Panc1 (cell line): ENCODE measurements around the gene RXRB. TPM values are rescaled to one million over a fixed set of nuclear protein-coding genes. Genes with fewer than 3 reads are reported as not detected.
A peak's percentile ranks its signal among the peaks of the same experiment; 100 is the strongest.

Experiments
- ATAC-seq: fragments of 200-7000 bp; cut with Tn5 transposase; 2 replicates; pipeline ENCODE4 v1.9.1; 2020; ENCODE audit warnings: mild to moderate bottlenecking, moderate library complexity
- BruUV-seq: library from RNA; stranded (reverse); fragments of 400-500 nt; replicated peaks from 2 replicates; lab custom pipeline; 2021; lab: Mats Ljungman, UMichigan
- CTCF ChIA-PET: fragments of 300-600 bp; sonication (Branson Sonifier 250); formaldehyde crosslinking; loops from one replicate; lab custom pipeline; 2022; ENCODE audit warnings: antibody characterized with exemption; lab: Charles Lee
- POLR2A ChIA-PET: fragments of 300-600 bp; sonication (Branson Sonifier 250); formaldehyde crosslinking; loops from one replicate; lab custom pipeline; 2022; ENCODE audit warnings: antibody characterized with exemption; lab: Charles Lee
- DNase-seq: peaks from one replicate; pipeline ENCODE4 v3.0.0-alpha.2; 2010; ENCODE audit warnings: low read depth, low spot score
- H3K27ac ChIP-seq: 2 replicates; pipeline ENCODE4 v1.5.1; 2011; ENCODE audit warnings: mild to moderate bottlenecking, low read length, inconsistent platforms
- H3K27me3 ChIP-seq: fragments of 200-500 bp; sonication (Bioruptor generic); 2 replicates; pipeline ENCODE4 v1.6.0; 2014; ENCODE audit warnings: low read length, inconsistent platforms; ENCODE audit not compliant: control insufficient read depth, insufficient read depth
- H3K36me3 ChIP-seq: fragments of 200-500 bp; sonication (Bioruptor generic); 2 replicates; pipeline ENCODE4 v1.5.1; 2014; ENCODE audit warnings: inconsistent platforms, mild to moderate bottlenecking, low read length, moderate library complexity; ENCODE audit not compliant: control insufficient read depth, insufficient read depth
- H3K4me1 ChIP-seq: 2 replicates; pipeline ENCODE4 v1.5.1; 2011; ENCODE audit warnings: inconsistent platforms, mild to moderate bottlenecking, low read length, moderate library complexity; ENCODE audit not compliant: control insufficient read depth, insufficient read depth
- H3K4me3 ChIP-seq, 2 experiments: 2 replicates each; pipeline ENCODE4 v1.5.1; 2011 to 2012; ENCODE audit warnings: low read depth in 2 of 2, low read length in 2 of 2, mild to moderate bottlenecking in 2 of 2, inconsistent platforms in 1 of 2, moderate library complexity in 1 of 2
- H3K9me3 ChIP-seq: fragments of 200-500 bp; sonication (Bioruptor generic); 2 replicates; pipeline ENCODE4 v1.5.1; 2014; ENCODE audit warnings: low read depth, mild to moderate bottlenecking, inconsistent platforms, low read length, moderate library complexity; ENCODE audit not compliant: control insufficient read depth, insufficient read depth
- CTCF ChIP-seq: fragments of 450-650 bp; IDR thresholded peaks from 2 replicates; pipeline ENCODE4 v1.5.1; 2017; ENCODE audit warnings: mild to moderate bottlenecking
- POLR2AphosphoS5 ChIP-seq: IDR thresholded peaks from 2 replicates; pipeline ENCODE4 v1.6.1; 2012; ENCODE audit warnings: mild to moderate bottlenecking, low read depth, low read length, moderate library complexity
- REST ChIP-seq, 2 experiments: IDR thresholded peaks; 2 replicates each; pipeline ENCODE4 v1.6.1; 2011 to 2012; ENCODE audit warnings: low read depth in 2 of 2, control low read depth in 1 of 2, low read length in 1 of 2, mild to moderate bottlenecking in 1 of 2, moderate library complexity in 1 of 2; ENCODE audit not compliant: insufficient read depth in 1 of 2
- SIN3A ChIP-seq: IDR thresholded peaks from 2 replicates; pipeline ENCODE4 v1.6.1; 2012; ENCODE audit warnings: low read depth, mild to moderate bottlenecking, low read length, moderate library complexity, borderline replicate concordance; ENCODE audit not compliant: insufficient read depth
- TCF7L2 ChIP-seq: IDR thresholded peaks from 2 replicates; pipeline ENCODE4 v1.6.1; 2011; ENCODE audit warnings: mild to moderate bottlenecking, low read depth, low read length, inconsistent platforms
- in situ Hi-C: cut with HindIII; loops from 2 replicates; pipeline ENCODE4 v1.10.0; 2016; ENCODE audit warnings: low sequenced_read_pairs, low pct_unique_long_range_greater_than_20kb
- intact Hi-C: fragments of 100-400 bp; cut with micrococcal nuclease; formaldehyde crosslinking; loops from one replicate; pipeline ENCODE4 v1.10.0; 2022; ENCODE audit not compliant: unreplicated experiment
- total RNA-seq: library from RNA; stranded (reverse); gene quantifications from one replicate; pipeline ENCODE4 v1.2.1, GENCODE V29; 2021; ENCODE audit not compliant: unreplicated experiment

Gene RXRB
- total RNA-seq, 1 experiment from 2014 or later, result 27.4 TPM

- CTCF ChIA-PET, result no interaction called here
- no peak overlapping the region for H3K27ac ChIP-seq
- DNase-seq (no peak), ATAC-seq (peak; percentile 14; the same call in 1 of the 2 replicates)
- POLR2A ChIA-PET, result no interaction called here
- in situ Hi-C loops (no loop called here), intact Hi-C loops (no loop called here)
- peaks cover 7% of the 10 kb centered on the region for H3K4me1 ChIP-seq
- no TSS peak for BruUV-seq
- peaks cover 8% of the 10 kb centered on the region; the same call in 1 of the 2 replicates for H3K36me3 ChIP-seq
- no peaks in the 10 kb centered on the region for H3K9me3 ChIP-seq
- no peaks in the 10 kb centered on the region for H3K27me3 ChIP-seq
- TF ChIP-seq REST (IDR thresholded peaks at IDR 0.05; ENCODE audit: insufficient read depth in 1 of 2, low read depth in 2 of 2, low read length in 1 of 2), result no peak
- no peak for TF ChIP-seq TCF7L2
- no peak for TF ChIP-seq CTCF
- TF ChIP-seq POLR2AphosphoS5, result no peak
- TF ChIP-seq SIN3A, result no peak
- no peak overlapping the region for H3K4me3 ChIP-seq
Observed at GRCh38 chr6:33193619-33194018, 6.8 kb downstream of the RXRB start.

- in situ Hi-C loops, result no loop called here
- POLR2A ChIA-PET, result no interaction called here
- CTCF ChIA-PET, result no interaction called here
- DNase-seq, result no peak
- peak; percentile 51 for ATAC-seq
- Histone ChIP-seq H3K4me1 (peaks cover 5% of the 10 kb centered on the region), H3K36me3 (peaks cover 8% of the 10 kb centered on the region; the same call in 1 of the 2 replicates), H3K27ac (peak overlapping the region; percentile 39; the same call in 1 of the 2 replicates), H3K9me3 (no peaks in the 10 kb centered on the region), H3K4me3 (peak overlapping the region; percentile 32 to 53), H3K27me3 (no peaks in the 10 kb centered on the region)
- intact Hi-C loops, result no loop called here
- TF ChIP-seq REST (IDR thresholded peaks at IDR 0.05; ENCODE audit: insufficient read depth in 1 of 2, low read depth in 2 of 2, low read length in 1 of 2), result no peak
- no peak for TF ChIP-seq POLR2AphosphoS5
- no peak for TF ChIP-seq SIN3A
- TF ChIP-seq TCF7L2, result no peak
- no peak for TF ChIP-seq CTCF
- no TSS peak for BruUV-seq
Observed at GRCh38 chr6:33192671-33193602, 7.5 kb downstream of the RXRB start.
